ENCODE results near the gene DDAH1.

- TF ChIP-seq CTCF (IDR thresholded peaks at IDR 0.05) = no peak
- TF ChIP-seq POLR2A (IDR thresholded peaks at IDR 0.05) = no peak
These were observed 76.5 kb downstream of the DDAH1 start for GRCh38 chr1:85388416-85388815.

Data from body of pancreas (tissue), 4 donors.